Testis (tissue), 3 donors: ENCODE results near the gene ARSG. TPM values are rescaled to one million over a fixed set of nuclear protein-coding genes. Genes with fewer than 3 reads are reported as not detected.

Experiments used
- DNase-seq: peaks from one replicate; pipeline ENCODE4 v3.0.0-alpha.2; 2019
- H3K27ac ChIP-seq, 2 donors: fragments of 200-600 bp; sonication (generic); one replicate each; pipeline ENCODE4 v1.5.1; 2019
- H3K27me3 ChIP-seq: fragments of 200-600 bp; sonication (generic); one replicate; pipeline ENCODE4 v1.5.1; 2019
- H3K36me3 ChIP-seq: fragments of 200-600 bp; sonication (generic); one replicate; pipeline ENCODE4 v1.5.1; 2017; ENCODE audit warnings: low read depth; ENCODE audit errors: missing control alignments
- H3K4me1 ChIP-seq: fragments of 200-600 bp; sonication (generic); one replicate; pipeline ENCODE4 v1.5.1; 2019
- H3K4me3 ChIP-seq, 2 donors: fragments of 200-600 bp; sonication (generic); one replicate each; pipeline ENCODE4 v1.5.1; 2017 to 2019
- H3K9me3 ChIP-seq: fragments of 200-600 bp; sonication (generic); one replicate; pipeline ENCODE4 v1.5.1; 2017
- CTCF ChIP-seq, 3 experiments: fragments of 450-650 bp in 2 of 3; fragments of 200-600 bp in 1 of 3; sonication (generic) in 1 of 3; IDR thresholded peaks; one replicate each; pipeline ENCODE4 v1.5.1; 2016 to 2019; ENCODE audit warnings: antibody characterized with exemption in 3 of 3, mild to moderate bottlenecking in 2 of 3, moderate library complexity in 1 of 3
- POLR2A ChIP-seq: fragments of 450-650 bp; IDR thresholded peaks from one replicate; pipeline ENCODE4 v1.6.1; 2017; ENCODE audit warnings: antibody characterized with exemption, mild to moderate bottlenecking, moderate library complexity
- WGBS, 2 donors: methylation state at CpG; one replicate each; pipeline ENCODE4 v1.1.5; 2018; 5-methylcytosine and 5-hydroxymethylcytosine counted together
- intact Hi-C: fragments of 100-400 bp; cut with DNase I; formaldehyde crosslinking; loops from one replicate; pipeline ENCODE4 v1.15.1; 2023; ENCODE audit warnings: low total_unique reads
- polyA plus RNA-seq: library from polyadenylated mRNA; stranded (reverse); fragments of 350-450 nt; fragmentation: Illumina TruSeq; extraction: RNeasy Lipid Tissue Mini Kit (QIAGEN cat#74804); gene quantifications from one replicate; pipeline ENCODE4 v1.2.3, GENCODE V29; 2014; ENCODE audit warnings: low read depth, low replicate concordance; ENCODE audit not compliant: insufficient read depth
- total RNA-seq, 2 donors: library from RNA; depleted of rRNA; stranded (reverse); fragments of >200 nt; gene quantifications; one replicate each; pipeline ENCODE4 v1.2.3, GENCODE V29; 2016

The ARSG gene
- total and polyA plus RNA-seq, 3 donors from 2014 or later = 7.4 to 16.9 (median 12.5) TPM

GRCh38 chr17:68377771-68378267 lies 86.5 kb downstream of the ARSG start:
- peaks cover 21% of the 10 kb centered on the region for H3K4me1 ChIP-seq
- H3K36me3 ChIP-seq = no peaks in the 10 kb centered on the region
- no peaks in the 10 kb centered on the region for H3K9me3 ChIP-seq
- peak overlapping the region; percentile 88 to 92 for H3K27ac ChIP-seq
- no peak overlapping the region for H3K4me3 ChIP-seq
- H3K27me3 ChIP-seq = no peaks in the 10 kb centered on the region
- WGBS, 2 donors = 46 to 56% methylated on average over 8 of the region's 8 CpGs
- DNase-seq = peak; percentile 14
- intact Hi-C loops = no loop called here
- TF ChIP-seq CTCF (IDR thresholded peaks at IDR 0.05) = no peak
- no peak for TF ChIP-seq POLR2A

GRCh38 chr17:68378268-68379176 lies 87.2 kb downstream of the ARSG start:
- TF ChIP-seq CTCF (IDR thresholded peaks at IDR 0.05) (no peak), POLR2A (no peak)
- DNase-seq = peak; percentile 93
- H3K9me3 ChIP-seq = no peaks in the 10 kb centered on the region
- intact Hi-C loops = no loop called here
- no peak overlapping the region for H3K4me3 ChIP-seq
- H3K36me3 ChIP-seq = no peaks in the 10 kb centered on the region
- no peaks in the 10 kb centered on the region for H3K27me3 ChIP-seq
- H3K27ac ChIP-seq = peak overlapping the region; percentile 88 to 92
- WGBS, 2 donors = 29 to 41% methylated on average over 21 of the region's 21 CpGs
- peaks cover 21% of the 10 kb centered on the region for H3K4me1 ChIP-seq

GRCh38 chr17:68379177-68379510 lies 87.8 kb downstream of the ARSG start:
- H3K9me3 ChIP-seq = no peaks in the 10 kb centered on the region
- intact Hi-C loops = no loop called here
- H3K27ac ChIP-seq = peak overlapping the region; percentile 88 to 92
- no peak for TF ChIP-seq CTCF (IDR thresholded peaks at IDR 0.05)
- no peak for TF ChIP-seq POLR2A
- no peak overlapping the region for H3K4me3 ChIP-seq
- no peaks in the 10 kb centered on the region for H3K27me3 ChIP-seq
- no peaks in the 10 kb centered on the region for H3K36me3 ChIP-seq
- 66 to 71% methylated on average over 3 of the region's 3 CpGs for WGBS, 2 donors
- no peak for DNase-seq
- peaks cover 21% of the 10 kb centered on the region for H3K4me1 ChIP-seq

- intact Hi-C loops = no loop called here
- H3K4me1 ChIP-seq = peaks cover 21% of the 10 kb centered on the region
- TF ChIP-seq CTCF (IDR thresholded peaks at IDR 0.05) = no peak
- no peak for TF ChIP-seq POLR2A
- no peaks in the 10 kb centered on the region for H3K9me3 ChIP-seq
- peak overlapping the region; percentile 88 to 92 for H3K27ac ChIP-seq
- 94% methylated on average over 11 of the region's 11 CpGs for WGBS, 2 donors
- H3K36me3 ChIP-seq = no peaks in the 10 kb centered on the region
- no peak for DNase-seq
- no peaks in the 10 kb centered on the region for H3K27me3 ChIP-seq
- no peak overlapping the region for H3K4me3 ChIP-seq
Observed at GRCh38 chr17:68379692-68380677, 88.7 kb downstream of the ARSG start.
